ENCODE results near the gene ADD3.

ADD3 gene

GRCh38 chr10:110181451-110181850 lies 173.7 kb downstream of the ADD3 start:
- DNase-seq (ENCODE audit: low read depth in 2 of 2): no peak

DNA sequence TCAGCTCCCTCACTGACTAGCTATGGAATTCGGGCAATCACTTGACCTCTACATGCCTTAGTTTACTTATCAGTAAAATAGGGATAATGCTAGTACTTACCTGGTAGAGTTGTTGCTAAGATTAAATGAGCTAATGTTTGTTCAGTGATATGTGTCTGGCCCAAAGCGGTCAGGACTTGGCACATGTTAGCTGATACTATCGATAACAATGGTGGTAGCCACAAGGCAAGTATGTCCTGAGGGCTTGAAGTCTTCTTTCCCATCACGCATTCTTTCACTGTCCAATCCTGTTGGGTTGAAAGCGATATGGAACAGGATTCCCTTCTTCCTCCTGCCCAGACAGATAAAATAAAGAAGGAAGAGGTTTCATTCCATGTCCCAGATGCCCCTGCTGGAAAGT lies 174.1 kb downstream of the ADD3 start:
- DNase-seq (ENCODE audit: low read depth in 2 of 2): no peak

DNA sequence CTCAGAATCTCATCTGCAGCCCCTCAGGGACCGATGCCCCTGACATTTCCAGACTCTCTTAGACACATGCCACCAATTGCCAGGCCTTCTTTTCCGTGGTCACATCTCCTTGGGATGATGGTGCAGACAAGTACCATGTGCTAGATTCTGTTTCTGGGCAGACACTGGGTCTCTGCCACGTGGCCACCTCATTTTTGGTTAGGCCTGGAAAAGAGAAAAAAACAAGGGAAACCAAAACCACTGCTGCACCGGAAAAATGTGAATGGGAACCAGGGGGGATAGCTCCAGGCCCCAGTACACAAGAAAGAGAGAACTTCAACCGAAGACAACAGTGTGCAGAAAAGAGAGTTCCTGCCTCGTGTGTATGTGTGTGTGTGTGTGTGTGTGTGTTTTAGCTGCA lies 176.6 kb downstream of the ADD3 start:
- DNase-seq (ENCODE audit: low read depth in 2 of 2): no peak

All from stimulated activated CD4-positive, alpha-beta T cell treated with anti-CD3 and anti-CD28 coated beads, Interleukin-12 subunit alpha, Interleukin-12 subunit beta, amount 100 ng/mL, for 24 hours (primary cell).